GM23248 (cell line): ENCODE results near the gene TXNL4B.

Experiments
- EZH2 ChIP-seq: fragments of 200-600 bp; sonication (generic); IDR thresholded peaks from 2 replicates; pipeline ENCODE4 v1.6.1; 2018; ENCODE audit warnings: antibody characterized with exemption, mild to moderate bottlenecking; ENCODE audit not compliant: insufficient read depth, poor library complexity, severe bottlenecking
- EZH2phosphoT487 ChIP-seq: fragments of 200-600 bp; sonication (generic); IDR thresholded peaks from 2 replicates; pipeline ENCODE4 v1.6.1; 2018; ENCODE audit warnings: antibody characterized with exemption, moderate library complexity, mild to moderate bottlenecking, low read depth; ENCODE audit not compliant: insufficient read depth

DNA sequence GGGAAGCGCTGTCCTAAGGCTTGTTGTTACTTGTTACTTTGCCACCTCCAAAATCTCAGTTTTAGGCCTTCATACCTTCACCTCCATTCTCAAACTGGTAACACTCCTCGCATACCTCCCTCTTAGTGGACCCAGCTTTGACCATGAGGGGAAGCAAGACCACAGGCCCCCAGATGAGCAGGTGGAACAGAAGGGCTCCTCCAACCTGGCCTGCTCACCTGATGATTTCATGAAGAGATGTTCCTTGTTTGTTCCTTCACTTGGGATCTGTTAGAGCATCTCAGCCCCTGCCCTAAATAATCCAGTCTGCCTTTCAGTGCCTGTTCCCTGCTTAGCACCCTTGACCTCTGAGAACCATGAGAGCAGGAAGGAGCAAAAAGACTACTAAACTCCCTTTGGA, 28.9 kb upstream of the TXNL4B start:
- no peak for TF ChIP-seq EZH2
- no peak for TF ChIP-seq EZH2phosphoT487
